Measurements from ENCODE around the gene C6orf89.
"Not testable (repeated sequence)": the region's sequence is repeated elsewhere in the genome, so short reads cannot be mapped to it uniquely, and the experiment has no call there.

C6orf89 gene

DNA sequence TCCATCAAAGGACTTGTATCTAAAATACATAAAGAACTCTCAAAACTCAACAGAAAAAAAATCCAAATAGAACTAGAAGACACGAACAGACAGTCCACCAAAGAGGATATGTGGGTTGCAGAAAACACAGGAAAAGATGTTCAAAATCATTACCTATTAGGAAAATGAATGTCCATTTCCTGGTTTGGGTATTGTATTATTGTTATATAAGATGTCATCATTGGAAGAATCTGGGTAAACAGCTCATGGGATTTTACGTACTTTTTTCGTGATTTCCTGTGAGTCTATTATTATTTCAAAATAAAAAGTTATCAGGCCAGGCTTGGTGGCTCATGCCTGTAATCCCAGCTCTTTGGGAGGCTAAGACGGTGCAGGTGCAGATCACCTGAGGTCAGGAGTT, 59.5 kb downstream of the C6orf89 start:
- in situ Hi-C loops (cut with MboI; ENCODE audit: low sequenced_read_pairs): no loop called here

- in situ Hi-C loops (cut with MboI; ENCODE audit: low sequenced_read_pairs): no loop called here
Measured at GRCh38 chr6:36946526-36946925, 60.8 kb downstream of the C6orf89 start.

DNA sequence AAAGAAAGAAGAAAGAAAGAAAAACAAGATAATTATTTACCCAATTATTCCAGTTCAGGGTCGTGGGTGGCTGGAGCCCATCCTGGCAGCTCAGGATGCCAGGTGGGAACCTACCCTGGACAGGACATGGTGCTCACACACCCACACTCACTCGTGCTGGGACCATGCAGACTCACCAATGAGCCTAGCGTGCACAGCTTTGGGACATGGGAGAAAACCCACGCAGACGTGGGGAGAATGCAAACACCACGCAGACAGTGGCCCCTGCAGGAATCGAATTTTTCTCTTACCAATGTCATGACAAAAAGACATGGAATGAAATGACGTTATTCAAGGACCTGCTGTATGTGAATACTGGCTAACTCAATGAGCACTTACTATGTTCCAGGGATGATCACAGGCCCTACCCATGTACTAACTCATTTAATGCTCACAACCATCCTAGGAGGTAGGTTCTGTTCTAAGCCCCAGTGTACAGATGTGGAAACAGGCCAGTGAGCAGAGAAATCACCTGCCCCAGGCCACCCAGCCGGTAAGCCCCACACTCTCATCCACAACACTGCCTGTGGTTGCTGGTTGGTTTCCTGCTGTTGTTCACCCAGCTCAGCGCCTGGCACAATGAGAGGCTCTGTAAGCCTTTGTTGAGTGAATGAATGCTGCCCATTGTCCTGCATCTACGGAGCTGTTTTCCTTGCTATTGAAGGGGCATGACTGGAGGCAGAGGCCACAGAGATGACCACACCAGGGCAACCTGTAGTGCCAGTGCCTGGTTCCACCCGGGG, 62.0 kb downstream of the C6orf89 start:
- in situ Hi-C loops (cut with MboI; ENCODE audit: low sequenced_read_pairs): no loop called here

DNA sequence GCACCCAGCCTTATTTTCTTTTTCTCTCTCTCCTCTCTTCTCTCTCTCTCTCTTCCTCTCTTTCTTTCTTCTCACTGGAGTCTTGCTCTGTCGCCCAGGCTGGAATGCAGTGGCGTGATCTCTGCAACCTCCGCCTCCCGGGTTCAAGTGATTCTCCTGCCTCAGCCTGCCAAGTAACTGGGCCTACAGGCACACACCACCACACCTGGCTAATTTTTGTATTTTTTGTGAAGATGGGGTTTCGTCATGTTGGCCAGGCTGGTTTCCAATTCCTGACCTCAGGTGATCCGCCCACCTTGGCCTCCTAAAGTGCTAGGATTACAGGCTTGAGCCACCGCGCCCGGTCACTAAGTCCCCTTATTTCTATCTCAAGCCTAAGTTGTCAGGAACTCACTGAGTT, 63.3 kb downstream of the C6orf89 start:
- in situ Hi-C loops (cut with MboI; ENCODE audit: low sequenced_read_pairs): not testable (repeated sequence)

DNA sequence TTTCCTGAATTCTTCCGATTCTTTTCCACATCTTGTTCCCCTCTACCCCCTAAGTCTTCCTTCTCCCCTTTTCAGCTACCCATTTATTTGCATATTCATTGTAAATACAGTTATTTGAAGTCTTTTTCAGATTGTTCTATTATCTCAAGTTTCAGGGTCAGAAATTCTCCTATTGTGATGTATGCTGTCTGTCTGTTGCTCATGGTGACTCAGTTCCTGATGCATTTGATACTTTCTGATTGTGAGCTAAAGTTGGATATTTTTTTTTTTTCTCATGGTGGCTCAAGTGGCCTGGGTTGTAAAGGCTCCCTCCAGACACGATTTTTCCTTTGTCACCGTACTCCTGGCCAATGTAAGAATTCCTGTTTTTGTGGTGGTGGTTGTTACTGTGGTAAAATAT, 63.9 kb downstream of the C6orf89 start:
- in situ Hi-C loops (cut with MboI; ENCODE audit: low sequenced_read_pairs): no loop called here

GRCh38 chr6:36953931-36954261, 68.1 kb downstream of the C6orf89 start:
- in situ Hi-C loops (cut with MboI; ENCODE audit: low sequenced_read_pairs): no loop called here

DNA sequence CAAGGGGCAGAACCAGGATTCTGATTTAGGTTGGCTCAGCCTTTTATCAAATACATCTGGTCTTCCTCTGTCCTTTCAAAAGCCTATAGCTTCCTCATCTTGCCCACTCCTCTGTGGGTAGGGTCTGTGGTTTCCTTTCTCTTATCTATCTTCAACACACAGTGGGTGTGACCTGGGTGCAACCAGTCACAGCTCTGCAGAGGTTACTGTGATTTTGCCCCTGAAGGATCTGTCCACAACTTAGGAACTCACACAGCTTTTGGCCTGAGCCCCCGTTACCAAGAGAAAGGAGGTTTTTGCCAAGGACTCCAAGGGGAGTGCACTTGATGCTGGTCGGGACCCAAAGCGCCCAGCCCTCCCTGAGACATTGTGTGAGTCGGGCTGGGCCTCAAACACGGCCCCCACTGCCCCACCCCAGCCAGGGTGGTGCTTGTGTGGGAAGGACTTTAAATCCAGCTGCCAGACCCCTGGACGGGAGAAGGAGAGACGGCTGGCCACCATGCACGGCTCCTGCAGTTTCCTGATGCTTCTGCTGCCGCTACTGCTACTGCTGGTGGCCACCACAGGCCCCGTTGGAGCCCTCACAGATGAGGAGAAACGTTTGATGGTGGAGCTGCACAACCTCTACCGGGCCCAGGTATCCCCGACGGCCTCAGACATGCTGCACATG, 68.6 kb downstream of the C6orf89 start, which contains the start of gene PI16:
PI16 (plus strand) TSS at position 477 of the 670 bp plus-strand sequence; CDS start at position 500, 23 bp downstream.
- in situ Hi-C loops (cut with MboI; ENCODE audit: low sequenced_read_pairs): no loop called here

GRCh38 chr6:36955136-36955535, 69.4 kb downstream of the C6orf89 start:
- in situ Hi-C loops (cut with MboI; ENCODE audit: low sequenced_read_pairs): no loop called here

GRCh38 chr6:36955671-36956445, 70.1 kb downstream of the C6orf89 start:
- in situ Hi-C loops (cut with MboI; ENCODE audit: low sequenced_read_pairs): no loop called here

DNA sequence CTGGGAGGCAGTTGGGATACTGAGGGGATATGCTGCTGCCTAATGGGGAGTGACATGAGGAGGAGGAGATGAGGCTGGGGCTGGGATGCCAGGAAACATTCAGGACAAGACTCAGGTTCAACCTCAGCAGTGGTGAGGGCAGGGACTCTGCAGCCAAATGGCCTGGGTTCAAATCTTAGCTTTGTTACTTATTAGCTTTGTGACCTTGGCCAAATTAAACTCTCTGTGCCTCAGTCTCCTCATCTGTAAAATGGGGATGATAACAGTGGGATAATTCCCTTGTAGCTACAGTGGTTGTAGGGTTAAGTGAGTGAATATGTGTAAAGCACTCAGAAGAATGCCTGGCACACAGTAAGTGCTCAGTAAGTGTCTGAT, 70.7 kb downstream of the C6orf89 start:
- in situ Hi-C loops (cut with MboI; ENCODE audit: low sequenced_read_pairs): no loop called here

DNA sequence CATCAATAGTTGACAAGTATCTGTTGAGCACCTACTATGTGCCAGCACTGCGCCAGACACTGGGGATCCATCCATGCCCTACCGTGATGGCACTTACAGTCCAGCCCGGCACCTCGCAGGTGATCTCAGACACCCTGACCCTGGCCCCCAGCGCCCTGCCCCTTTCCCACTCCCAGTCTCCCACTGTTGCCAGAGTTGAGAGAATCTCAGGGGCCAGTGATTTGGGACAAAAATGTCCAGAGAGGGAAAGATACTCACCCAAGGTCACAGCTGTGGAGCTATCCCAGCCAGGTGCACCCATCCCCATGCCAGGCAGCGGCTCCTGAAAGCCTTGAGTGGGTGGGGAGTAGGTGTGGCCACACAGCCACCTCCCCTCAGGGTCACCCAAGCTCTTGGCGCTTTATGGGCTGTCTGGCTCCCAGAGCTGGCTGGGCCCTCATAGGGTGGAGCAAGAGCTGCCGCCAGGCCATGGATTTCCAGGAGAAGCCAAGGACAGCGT, 72.1 kb downstream of the C6orf89 start:
- in situ Hi-C loops (cut with MboI; ENCODE audit: low sequenced_read_pairs): no loop called here

DNA sequence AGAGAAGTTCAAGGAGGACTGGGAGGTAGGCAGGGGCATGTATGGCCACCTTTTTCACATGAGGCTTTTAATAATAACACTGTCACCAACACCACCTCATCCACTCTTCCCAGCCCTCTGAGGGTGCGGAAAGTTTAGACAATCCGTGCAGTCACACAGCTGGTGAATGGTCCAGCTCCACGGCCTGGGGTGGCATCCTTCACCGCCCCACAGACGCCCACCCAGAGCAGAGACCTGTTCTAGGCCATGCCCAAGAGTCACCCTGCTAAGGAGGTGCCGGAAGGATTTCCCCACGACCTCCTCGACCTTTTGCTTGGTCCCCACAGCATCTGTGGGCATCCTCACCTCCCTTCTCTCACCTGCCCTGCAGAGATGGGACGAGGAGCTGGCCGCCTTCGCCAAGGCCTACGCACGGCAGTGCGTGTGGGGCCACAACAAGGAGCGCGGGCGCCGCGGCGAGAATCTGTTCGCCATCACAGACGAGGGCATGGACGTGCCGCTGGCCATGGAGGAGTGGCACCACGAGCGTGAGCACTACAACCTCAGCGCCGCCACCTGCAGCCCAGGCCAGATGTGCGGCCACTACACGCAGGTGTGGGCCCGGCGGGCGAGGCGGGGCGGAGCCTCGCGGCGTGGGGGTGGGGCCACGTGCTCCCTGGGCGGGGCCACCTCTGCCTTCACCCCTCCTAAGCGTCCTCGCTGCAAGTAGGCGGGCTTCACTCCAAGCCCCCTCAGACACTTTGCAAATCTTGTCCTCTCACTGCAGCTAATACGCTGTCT, 73.2 kb downstream of the C6orf89 start:
- in situ Hi-C loops (cut with MboI; ENCODE audit: low sequenced_read_pairs): no loop called here

GRCh38 chr6:36959555-36960250, 74.0 kb downstream of the C6orf89 start:
- in situ Hi-C loops (cut with MboI; ENCODE audit: low sequenced_read_pairs): no loop called here

DNA sequence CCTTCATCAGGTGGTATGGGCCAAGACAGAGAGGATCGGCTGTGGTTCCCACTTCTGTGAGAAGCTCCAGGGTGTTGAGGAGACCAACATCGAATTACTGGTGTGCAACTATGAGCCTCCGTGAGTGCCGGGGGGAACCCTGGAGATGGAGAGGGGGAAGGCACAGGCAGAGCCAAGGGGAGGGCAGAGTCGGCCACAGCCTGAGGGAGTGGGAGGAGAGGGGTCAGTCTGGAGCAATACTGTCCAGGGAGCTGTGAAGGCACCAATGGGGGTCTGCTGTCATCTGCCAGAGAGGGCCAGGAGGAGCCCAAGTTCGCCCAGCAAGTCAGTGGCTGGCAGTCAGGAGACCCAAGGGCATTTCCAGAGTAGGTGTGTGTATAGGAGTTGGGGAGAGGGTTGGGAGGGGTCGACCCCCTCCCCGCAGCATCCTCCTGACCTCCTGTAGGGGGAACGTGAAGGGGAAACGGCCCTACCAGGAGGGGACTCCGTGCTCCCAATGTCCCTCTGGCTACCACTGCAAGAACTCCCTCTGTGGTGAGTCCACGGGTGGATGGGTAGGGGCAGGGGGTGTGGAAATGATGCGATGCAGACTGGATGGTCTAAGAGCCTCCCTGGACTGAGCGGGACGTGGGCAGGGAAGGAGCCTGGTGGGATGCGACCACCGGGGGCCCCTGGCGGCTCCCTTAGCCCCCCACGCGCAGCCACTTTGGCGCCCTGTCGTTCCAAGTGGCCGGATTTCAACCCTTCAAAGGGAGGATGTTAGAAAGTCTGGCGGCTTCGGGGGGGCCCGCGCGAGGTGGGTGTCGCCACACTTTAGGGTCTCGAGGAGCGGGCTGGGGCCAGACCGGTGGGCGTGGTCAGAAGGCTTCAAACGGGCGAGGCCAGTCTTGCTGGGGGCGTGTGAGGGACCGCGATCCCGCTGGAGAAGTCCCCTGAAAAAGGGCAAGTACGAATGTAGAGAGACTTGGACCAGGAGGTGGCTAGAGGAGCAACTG, 76.0 kb downstream of the C6orf89 start:
- in situ Hi-C loops (cut with MboI; ENCODE audit: low sequenced_read_pairs): no loop called here

DNA sequence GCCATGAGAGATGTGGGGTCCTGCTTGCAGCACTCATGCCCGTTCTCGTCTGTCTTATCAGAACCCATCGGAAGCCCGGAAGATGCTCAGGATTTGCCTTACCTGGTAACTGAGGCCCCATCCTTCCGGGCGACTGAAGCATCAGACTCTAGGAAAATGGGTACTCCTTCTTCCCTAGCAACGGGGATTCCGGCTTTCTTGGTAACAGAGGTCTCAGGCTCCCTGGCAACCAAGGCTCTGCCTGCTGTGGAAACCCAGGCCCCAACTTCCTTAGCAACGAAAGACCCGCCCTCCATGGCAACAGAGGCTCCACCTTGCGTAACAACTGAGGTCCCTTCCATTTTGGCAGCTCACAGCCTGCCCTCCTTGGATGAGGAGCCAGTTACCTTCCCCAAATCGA, 77.1 kb downstream of the C6orf89 start:
- in situ Hi-C loops (cut with MboI; ENCODE audit: low sequenced_read_pairs): no loop called here

- in situ Hi-C loops (cut with MboI; ENCODE audit: low sequenced_read_pairs): no loop called here
Measured at GRCh38 chr6:36963451-36964290, 77.9 kb downstream of the C6orf89 start.

DNA sequence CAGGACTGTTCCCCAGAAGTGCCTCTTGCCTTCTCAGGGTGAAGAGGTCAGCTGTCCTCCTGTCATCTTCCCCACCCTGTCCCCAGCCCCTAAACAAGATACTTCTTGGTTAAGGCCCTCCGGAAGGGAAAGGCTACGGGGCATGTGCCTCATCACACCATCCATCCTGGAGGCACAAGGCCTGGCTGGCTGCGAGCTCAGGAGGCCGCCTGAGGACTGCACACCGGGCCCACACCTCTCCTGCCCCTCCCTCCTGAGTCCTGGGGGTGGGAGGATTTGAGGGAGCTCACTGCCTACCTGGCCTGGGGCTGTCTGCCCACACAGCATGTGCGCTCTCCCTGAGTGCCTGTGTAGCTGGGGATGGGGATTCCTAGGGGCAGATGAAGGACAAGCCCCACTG, 78.6 kb downstream of the C6orf89 start:
- in situ Hi-C loops (cut with MboI; ENCODE audit: low sequenced_read_pairs): no loop called here

GRCh38 chr6:36964908-36965307, 79.2 kb downstream of the C6orf89 start:
- in situ Hi-C loops (cut with MboI; ENCODE audit: low sequenced_read_pairs): no loop called here
